Activated naive CD8-positive, alpha-beta T cell treated with anti-CD3 and anti-CD28 coated beads, Interleukin-2, amount 10 ng/mL, durations not matched to agents 7 days and 5 days (primary cell): ENCODE data around the gene COL6A5. TPM values are rescaled to one million over a fixed set of nuclear protein-coding genes. Genes with fewer than 3 reads are reported as not detected.
"Not testable (repeated sequence)": the region's sequence is repeated elsewhere in the genome, so short reads cannot be mapped to it uniquely, and the experiment has no call there.

ENCODE experiments used
- ATAC-seq: fragments of 150-1000 bp; cut with Tn5 transposase; one replicate; pipeline ENCODE4 v1.10.0; 2021; ENCODE audit warnings: low read depth, moderate library complexity
- POLR2A ChIA-PET: fragments of 350-600 bp; sonication (Branson Sonifier 250); formaldehyde crosslinking; loops from one replicate; lab custom pipeline; 2021; ENCODE audit warnings: antibody characterized with exemption; lab: Charles Lee
- DNase-seq: peaks from one replicate; pipeline ENCODE4 v3.0.0; 2021
- H3K27ac Mint-ChIP-seq: one replicate; pipeline ENCODE4 v1.8.0; 2022; ENCODE audit warnings: mild to moderate bottlenecking, mixed read lengths
- H3K27me3 Mint-ChIP-seq: one replicate; pipeline ENCODE4 v1.8.0; 2022; ENCODE audit warnings: mild to moderate bottlenecking, moderate library complexity, mixed read lengths
- H3K36me3 Mint-ChIP-seq: one replicate; pipeline ENCODE4 v1.8.0; 2021; ENCODE audit warnings: mild to moderate bottlenecking, mixed read lengths
- H3K4me1 Mint-ChIP-seq: one replicate; pipeline ENCODE4 v1.8.0; 2021; ENCODE audit warnings: mixed read lengths
- H3K4me3 Mint-ChIP-seq: one replicate; pipeline ENCODE4 v1.8.0; 2022; ENCODE audit warnings: mild to moderate bottlenecking, moderate library complexity, mixed read lengths
- H3K9me3 Mint-ChIP-seq: one replicate; pipeline ENCODE4 v1.8.0; 2021; ENCODE audit warnings: mixed read lengths
- total RNA-seq, 2 experiments: library from RNA; stranded (reverse); gene quantifications; one replicate each; pipeline ENCODE4 v1.2.3, GENCODE V29; 2021

Gene COL6A5
- total RNA-seq, 2 experiments from 2014 or later = not detected

GRCh38 chr3:130429713-130430023 lies 84.2 kb downstream of the COL6A5 start:
- ATAC-seq (no peak), DNase-seq (no peak)
- Mint-ChIP-seq H3K4me1 (no peaks in the 10 kb centered on the region), H3K27me3 (peaks cover 4% of the 10 kb centered on the region), H3K9me3 (no peaks in the 10 kb centered on the region), H3K4me3 (no peak overlapping the region), H3K36me3 (no peaks in the 10 kb centered on the region), H3K27ac (no peak overlapping the region)
- POLR2A ChIA-PET = no interaction called here

- Mint-ChIP-seq H3K36me3 (no peaks in the 10 kb centered on the region), H3K4me1 (no peaks in the 10 kb centered on the region), H3K27ac (no peak overlapping the region), H3K4me3 (no peak overlapping the region), H3K9me3 (no peaks in the 10 kb centered on the region), H3K27me3 (peaks cover 4% of the 10 kb centered on the region)
- DNase-seq (no peak), ATAC-seq (no peak)
- POLR2A ChIA-PET = no interaction called here
Measured at GRCh38 chr3:130430266-130430665, 84.8 kb downstream of the COL6A5 start.

- DNase-seq = not testable (repeated sequence)
Measured at GRCh38 chr3:130432086-130432485, 86.6 kb downstream of the COL6A5 start.

GRCh38 chr3:130433306-130433705 lies 87.8 kb downstream of the COL6A5 start:
- DNase-seq = no peak
- Mint-ChIP-seq H3K36me3 (no peaks in the 10 kb centered on the region), H3K27me3 (peaks cover 13% of the 10 kb centered on the region), H3K27ac (no peak overlapping the region), H3K9me3 (no peaks in the 10 kb centered on the region), H3K4me1 (no peaks in the 10 kb centered on the region), H3K4me3 (no peak overlapping the region)
- ATAC-seq = no peak
- POLR2A ChIA-PET = no interaction called here

More at GRCh38 chr3:130432086-130432485, 86.6 kb downstream of the COL6A5 start:
- H3K9me3 Mint-ChIP-seq, H3K27ac Mint-ChIP-seq, H3K4me1 Mint-ChIP-seq, H3K27me3 Mint-ChIP-seq, ATAC-seq, H3K4me3 Mint-ChIP-seq, POLR2A ChIA-PET, H3K36me3 Mint-ChIP-seq: not testable (repeated sequence)

GRCh38 chr3:130442284-130442683 lies 96.8 kb downstream of the COL6A5 start:
- no peak for ATAC-seq
- no peak for DNase-seq
- Mint-ChIP-seq H3K36me3 (no peaks in the 10 kb centered on the region), H3K4me3 (no peak overlapping the region), H3K27me3 (peaks cover 6% of the 10 kb centered on the region), H3K9me3 (no peaks in the 10 kb centered on the region), H3K27ac (no peak overlapping the region), H3K4me1 (no peaks in the 10 kb centered on the region)
- POLR2A ChIA-PET = no interaction called here

- H3K9me3 Mint-ChIP-seq, H3K4me1 Mint-ChIP-seq, H3K27me3 Mint-ChIP-seq, POLR2A ChIA-PET, H3K27ac Mint-ChIP-seq, DNase-seq, ATAC-seq, H3K36me3 Mint-ChIP-seq, H3K4me3 Mint-ChIP-seq: not testable (repeated sequence)
Measured at GRCh38 chr3:130446840-130447239, 101.4 kb downstream of the COL6A5 start.

GRCh38 chr3:130448155-130448554 lies 102.7 kb downstream of the COL6A5 start:
- ATAC-seq, POLR2A ChIA-PET, DNase-seq, H3K4me3 Mint-ChIP-seq, H3K9me3 Mint-ChIP-seq, H3K4me1 Mint-ChIP-seq, H3K27ac Mint-ChIP-seq, H3K36me3 Mint-ChIP-seq, H3K27me3 Mint-ChIP-seq: not testable (repeated sequence)

- Mint-ChIP-seq H3K27me3 (peaks cover 9% of the 10 kb centered on the region), H3K4me3 (no peak overlapping the region), H3K9me3 (peaks cover under 1% of the 10 kb centered on the region), H3K27ac (no peak overlapping the region), H3K4me1 (no peaks in the 10 kb centered on the region), H3K36me3 (no peaks in the 10 kb centered on the region)
- POLR2A ChIA-PET = no interaction called here
- no peak for DNase-seq
- no peak for ATAC-seq
Measured at GRCh38 chr3:130456540-130456939, 111.1 kb downstream of the COL6A5 start.

- H3K4me3 Mint-ChIP-seq = no peak overlapping the region
- H3K36me3 Mint-ChIP-seq = no peaks in the 10 kb centered on the region
- no peak overlapping the region for H3K27ac Mint-ChIP-seq
- H3K27me3 Mint-ChIP-seq = peaks cover 9% of the 10 kb centered on the region
- DNase-seq (no peak), ATAC-seq (no peak)
- H3K9me3 Mint-ChIP-seq = no peaks in the 10 kb centered on the region
- POLR2A ChIA-PET = no interaction called here
- no peaks in the 10 kb centered on the region for H3K4me1 Mint-ChIP-seq
Measured at GRCh38 chr3:130457671-130458070, 112.2 kb downstream of the COL6A5 start.

- no peak for ATAC-seq
- H3K4me3 Mint-ChIP-seq = no peak overlapping the region
- peaks cover 7% of the 10 kb centered on the region for H3K27me3 Mint-ChIP-seq
- no peaks in the 10 kb centered on the region for H3K4me1 Mint-ChIP-seq
- DNase-seq = no peak
- POLR2A ChIA-PET = no interaction called here
- H3K36me3 Mint-ChIP-seq = no peaks in the 10 kb centered on the region
- no peak overlapping the region for H3K27ac Mint-ChIP-seq
- H3K9me3 Mint-ChIP-seq = no peaks in the 10 kb centered on the region
Measured at GRCh38 chr3:130459944-130460343, 114.5 kb downstream of the COL6A5 start.

GRCh38 chr3:130462089-130462488 lies 116.6 kb downstream of the COL6A5 start:
- no peaks in the 10 kb centered on the region for H3K36me3 Mint-ChIP-seq
- H3K4me1 Mint-ChIP-seq = no peaks in the 10 kb centered on the region
- no peak overlapping the region for H3K4me3 Mint-ChIP-seq
- no peaks in the 10 kb centered on the region for H3K9me3 Mint-ChIP-seq
- H3K27me3 Mint-ChIP-seq = peaks cover 5% of the 10 kb centered on the region
- no peak for ATAC-seq
- DNase-seq = no peak
- no peak overlapping the region for H3K27ac Mint-ChIP-seq
- POLR2A ChIA-PET = no interaction called here

- no peak for DNase-seq
- Mint-ChIP-seq H3K27me3 (no peaks in the 10 kb centered on the region), H3K4me1 (no peaks in the 10 kb centered on the region), H3K9me3 (no peaks in the 10 kb centered on the region), H3K27ac (no peak overlapping the region), H3K36me3 (no peaks in the 10 kb centered on the region), H3K4me3 (no peak overlapping the region)
- POLR2A ChIA-PET = no interaction called here
- ATAC-seq = no peak
Measured at GRCh38 chr3:130463221-130463620, 117.7 kb downstream of the COL6A5 start.

GRCh38 chr3:130465521-130465920 lies 120.0 kb downstream of the COL6A5 start:
- H3K4me1 Mint-ChIP-seq = no peaks in the 10 kb centered on the region
- no peaks in the 10 kb centered on the region for H3K27me3 Mint-ChIP-seq
- no peaks in the 10 kb centered on the region for H3K36me3 Mint-ChIP-seq
- DNase-seq (no peak), ATAC-seq (no peak)
- no peak overlapping the region for H3K27ac Mint-ChIP-seq
- POLR2A ChIA-PET = no interaction called here
- H3K4me3 Mint-ChIP-seq = no peak overlapping the region
- H3K9me3 Mint-ChIP-seq = no peaks in the 10 kb centered on the region

GRCh38 chr3:130468311-130468710 lies 122.8 kb downstream of the COL6A5 start:
- no peaks in the 10 kb centered on the region for H3K36me3 Mint-ChIP-seq
- ATAC-seq = no peak
- no peak overlapping the region for H3K4me3 Mint-ChIP-seq

GRCh38 chr3:130470126-130470525 lies 124.7 kb downstream of the COL6A5 start:
- no peak overlapping the region for H3K27ac Mint-ChIP-seq
- DNase-seq (no peak), ATAC-seq (no peak)
- POLR2A ChIA-PET = no interaction called here
- H3K9me3 Mint-ChIP-seq = no peaks in the 10 kb centered on the region
- no peak overlapping the region for H3K4me3 Mint-ChIP-seq
- H3K4me1 Mint-ChIP-seq = no peaks in the 10 kb centered on the region
- H3K27me3 Mint-ChIP-seq = no peaks in the 10 kb centered on the region
- no peaks in the 10 kb centered on the region for H3K36me3 Mint-ChIP-seq

More at GRCh38 chr3:130468311-130468710, 122.8 kb downstream of the COL6A5 start:
- no peak for DNase-seq
- POLR2A ChIA-PET = no interaction called here
- no peak overlapping the region for H3K27ac Mint-ChIP-seq
- H3K4me1 Mint-ChIP-seq = no peaks in the 10 kb centered on the region
- no peaks in the 10 kb centered on the region for H3K9me3 Mint-ChIP-seq
- no peaks in the 10 kb centered on the region for H3K27me3 Mint-ChIP-seq
